ENCODE measurements around the gene RITA1.

The RITA1 gene

DNA sequence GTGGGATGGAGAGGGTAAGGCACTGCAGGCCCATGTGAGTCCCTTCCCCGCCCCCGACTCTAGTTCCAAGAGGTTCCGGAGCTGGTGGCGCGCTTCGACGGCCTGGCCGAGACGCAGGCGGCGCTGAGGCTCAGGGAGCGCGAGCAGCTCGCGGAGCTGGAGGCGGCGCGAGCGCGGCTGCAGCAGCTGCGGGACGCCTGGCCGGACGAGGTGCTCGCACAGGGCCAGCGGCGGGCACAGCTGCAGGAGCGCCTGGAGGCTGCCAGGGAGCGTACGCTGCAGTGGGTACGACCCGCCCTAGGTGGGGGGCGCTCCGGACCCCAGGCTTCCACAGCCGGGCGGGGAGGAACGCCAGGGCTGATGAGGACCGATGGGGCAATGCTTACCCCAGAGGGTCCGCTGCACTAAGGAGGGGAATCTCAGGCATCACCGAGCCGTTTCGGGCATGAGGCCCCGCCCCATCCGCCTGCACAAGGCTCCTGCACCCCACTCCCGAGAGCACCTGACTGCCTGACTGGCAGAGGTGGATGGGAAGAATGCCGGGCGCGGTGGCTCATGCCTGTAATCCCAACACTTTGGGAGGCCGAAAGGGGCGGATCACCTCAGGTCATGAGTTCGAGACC lies 31.1 kb upstream of the RITA1 start:
- peak; percentile 35 for DNase-seq (ENCODE audit: low read depth)

DNA sequence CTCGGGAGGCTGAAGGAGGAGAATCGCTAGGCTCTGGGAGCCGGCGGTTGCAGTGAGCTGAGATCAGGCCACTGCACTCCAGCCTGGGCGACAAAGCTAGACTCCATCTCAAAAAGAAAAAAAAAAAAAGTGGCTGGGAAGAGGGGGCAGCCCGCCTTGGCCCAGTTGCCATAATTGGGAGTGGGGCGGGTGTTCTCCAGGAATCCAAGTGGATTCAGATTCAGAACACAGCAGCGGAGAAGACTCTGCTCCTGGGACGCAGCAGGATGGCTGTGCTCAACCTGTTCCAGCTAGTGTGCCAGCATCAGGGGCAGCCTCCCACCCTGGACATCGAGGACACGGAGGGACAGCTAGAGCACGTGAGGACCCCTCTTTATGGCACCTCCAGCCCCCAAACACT lies 30.5 kb upstream of the RITA1 start:
- DNase-seq (ENCODE audit: low read depth): no peak

DNA sequence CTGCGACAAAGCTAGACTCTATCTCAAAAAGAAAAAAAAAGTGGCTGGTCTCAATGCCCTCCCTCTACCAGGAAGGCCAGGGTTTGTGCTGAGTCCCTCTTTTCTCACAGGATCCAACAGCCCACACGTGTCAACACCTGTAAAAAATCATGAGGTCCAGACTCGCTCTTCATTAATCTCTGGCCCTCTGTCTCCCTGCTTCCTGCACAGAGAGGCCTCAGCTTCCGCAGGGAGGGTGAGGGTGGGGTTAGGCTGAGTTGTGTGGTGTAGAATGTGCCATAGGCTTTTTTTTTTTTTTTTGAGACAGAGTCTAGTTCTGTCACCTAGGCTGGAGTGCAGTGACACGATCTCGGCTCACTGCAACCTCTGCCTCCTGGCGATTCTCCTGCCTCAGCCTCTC lies 29.9 kb upstream of the RITA1 start:
- no peak for DNase-seq (ENCODE audit: low read depth)

DNA sequence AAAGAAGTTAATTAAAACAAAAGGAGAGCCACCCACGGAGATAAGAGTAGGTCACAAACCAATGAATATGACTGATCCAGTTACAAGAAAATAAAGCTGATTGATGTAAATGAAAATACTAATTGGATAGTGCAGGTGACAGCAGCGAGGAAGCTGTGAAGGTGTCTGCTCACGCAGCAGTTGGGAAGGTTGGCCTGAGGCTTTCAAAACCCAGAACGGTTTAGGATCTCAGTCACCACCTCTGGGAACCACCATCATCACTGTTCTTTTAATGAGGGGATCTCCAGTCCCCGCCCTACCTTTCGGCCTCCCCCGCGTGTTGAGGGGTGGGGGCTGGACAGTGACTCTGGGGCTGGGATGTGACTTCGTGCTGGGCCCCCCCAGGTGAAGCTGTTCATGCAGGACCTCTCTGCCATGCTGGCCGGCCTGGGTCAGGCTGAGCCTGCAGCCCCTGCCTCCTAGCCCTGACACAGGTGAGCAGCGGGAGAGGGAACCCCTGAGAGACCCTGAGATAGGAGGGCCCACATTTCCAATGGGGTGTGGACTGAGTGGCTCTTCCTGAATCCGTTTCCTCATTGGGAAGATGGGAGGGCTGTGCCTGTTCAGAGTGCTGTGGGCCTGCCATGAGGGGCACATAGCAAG lies 28.2 kb upstream of the RITA1 start:
- DNase-seq (ENCODE audit: low read depth): no peak

DNA sequence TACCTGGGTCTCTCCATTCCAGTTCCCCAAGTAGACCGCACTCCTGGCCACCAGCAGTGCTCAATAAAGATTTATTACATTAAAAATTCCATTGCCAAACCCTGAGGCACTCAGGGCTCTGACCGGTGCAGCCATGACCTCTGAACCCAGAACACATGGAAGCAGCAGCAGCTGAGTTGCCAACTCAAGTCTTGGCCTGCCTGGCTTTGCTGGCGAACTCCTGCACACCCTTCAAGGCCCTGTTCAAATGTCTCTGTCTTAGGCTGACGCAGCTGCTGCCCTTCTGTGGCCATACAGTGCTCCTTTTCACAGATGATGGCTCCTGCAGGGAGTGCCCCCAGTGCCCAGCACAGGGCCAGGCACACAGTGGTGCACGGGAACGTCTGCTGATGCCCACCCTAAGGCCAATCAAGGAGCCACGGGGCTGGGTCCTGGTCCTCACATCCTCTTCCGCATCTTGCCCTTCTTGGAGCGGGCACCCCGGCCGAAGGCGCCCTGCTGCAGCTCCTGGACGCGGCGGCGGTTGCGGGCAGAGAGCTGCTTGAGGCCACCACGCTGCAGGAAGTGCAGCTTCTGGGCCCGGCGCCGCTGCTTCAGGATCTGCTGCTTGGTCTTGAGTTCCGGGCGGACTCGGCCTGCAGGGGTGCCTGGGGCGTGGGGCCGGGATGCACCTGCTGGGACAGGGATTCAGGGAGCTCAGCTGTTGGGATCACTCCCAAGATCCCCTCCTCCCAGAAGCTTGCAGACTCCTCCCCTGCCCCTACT lies 26.9 kb upstream of the RITA1 start:
- no peak for DNase-seq (ENCODE audit: low read depth)

DNA sequence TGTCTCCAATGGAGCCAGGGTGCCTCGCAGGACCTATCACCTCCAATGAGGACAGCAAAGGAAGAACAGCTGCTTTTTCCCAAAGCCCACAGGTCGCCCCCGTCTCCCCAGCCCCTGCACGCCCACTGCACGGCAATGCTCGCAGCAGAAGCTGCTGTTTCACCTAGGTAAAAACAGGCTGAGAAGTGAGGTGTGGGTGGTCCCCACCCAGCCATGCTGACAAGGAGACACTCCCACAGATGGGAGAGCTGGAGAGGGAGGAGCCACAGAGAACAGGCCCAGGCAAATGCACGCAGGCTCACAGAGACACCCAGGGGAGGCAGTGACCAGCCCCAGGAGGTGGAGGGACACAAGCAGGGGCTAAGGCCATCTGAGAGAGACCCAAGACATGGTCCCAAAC lies 25.6 kb upstream of the RITA1 start:
- no peak for DNase-seq (ENCODE audit: low read depth)

DNA sequence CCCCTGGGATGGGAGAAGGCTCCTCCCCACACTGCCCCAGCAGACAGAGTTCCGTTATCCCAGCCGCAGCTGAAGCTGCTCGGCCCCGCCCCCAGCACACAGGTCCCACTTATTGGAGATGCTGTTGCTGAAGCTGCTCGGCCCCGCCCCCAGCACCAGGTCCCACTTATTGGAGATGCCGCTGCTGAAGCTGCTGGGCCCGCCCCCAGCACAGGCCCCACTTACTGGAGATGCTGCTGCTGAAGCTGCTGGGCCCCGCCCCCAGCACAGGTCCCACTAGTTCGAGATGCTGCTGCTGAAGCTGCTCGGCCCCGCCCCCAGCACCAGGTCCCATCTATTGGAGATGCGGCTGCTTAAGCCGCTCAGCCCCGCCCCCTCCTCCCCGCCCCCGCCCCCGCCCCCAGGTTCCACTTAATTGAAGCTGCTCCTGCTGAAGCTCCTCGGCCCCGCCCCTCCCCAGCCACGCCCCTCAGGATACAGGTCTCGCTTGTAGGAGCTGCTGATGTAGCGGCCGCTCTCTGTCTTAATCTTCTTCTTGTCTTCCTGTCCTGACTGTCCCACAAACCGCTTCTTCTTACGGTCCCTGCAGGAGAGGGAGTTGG lies 24.0 kb upstream of the RITA1 start:
- DNase-seq (ENCODE audit: low read depth): peak; percentile 44

DNA sequence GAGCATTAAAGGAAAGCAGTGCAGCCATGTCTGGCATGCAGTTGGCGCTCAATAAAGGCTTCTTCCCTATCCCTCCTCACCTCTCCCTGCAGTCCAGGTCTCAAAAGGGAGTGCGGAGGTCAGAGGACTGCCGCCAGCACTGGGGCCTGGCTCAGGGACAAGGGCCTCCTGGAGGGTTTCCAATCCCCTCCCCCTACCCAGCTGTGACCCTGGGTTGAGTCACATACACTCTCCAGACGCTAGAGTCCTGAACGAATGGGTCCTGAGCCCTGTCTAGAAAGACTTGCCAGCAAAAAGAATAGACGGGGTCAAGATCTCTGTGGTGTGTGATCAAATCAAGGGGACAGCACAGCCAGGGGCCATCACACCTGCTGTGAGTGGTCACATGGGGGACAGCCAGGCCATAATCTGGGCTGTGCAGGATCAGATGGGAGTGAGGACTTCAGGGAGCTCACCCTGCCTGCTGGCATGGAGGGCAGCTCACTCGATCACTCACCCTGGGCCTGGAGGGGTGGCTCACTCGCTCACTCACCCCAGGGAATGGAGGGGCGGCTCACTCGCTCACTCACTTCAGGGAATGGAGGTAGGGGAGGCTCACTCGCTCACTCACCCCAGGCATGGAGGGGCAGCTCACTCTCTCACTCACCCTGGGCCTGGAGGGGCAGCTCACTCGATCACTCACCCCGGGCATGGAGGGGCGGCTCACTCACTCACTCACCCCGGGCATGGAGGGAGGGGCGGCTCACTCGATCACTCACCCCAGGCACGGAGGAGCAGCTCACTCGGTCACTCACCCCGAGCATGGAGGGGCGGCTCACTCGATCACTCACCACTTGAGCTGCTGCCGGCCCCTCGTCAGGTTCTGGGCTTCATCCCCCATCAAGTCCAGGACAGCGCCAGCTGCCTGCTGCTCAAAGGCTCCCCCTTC lies 23.2 kb upstream of the RITA1 start:
- DNase-seq (ENCODE audit: low read depth): peak; percentile 54

DNA sequence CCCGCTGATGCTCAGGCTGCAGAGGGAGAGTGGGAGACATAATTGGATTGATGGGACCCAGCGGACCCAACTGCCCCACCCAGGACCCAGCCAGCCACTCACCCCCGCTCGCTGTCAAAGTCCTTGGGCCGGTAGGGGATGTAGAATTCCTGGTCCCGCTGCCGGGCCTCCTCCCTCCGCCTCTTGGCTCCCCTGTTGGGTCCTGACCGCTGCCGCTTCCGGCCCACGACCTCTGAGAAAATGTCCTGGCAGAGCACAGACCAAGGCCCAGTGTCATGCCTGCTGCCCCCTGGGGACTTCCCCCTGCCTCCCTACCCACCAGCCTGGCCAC lies 22.5 kb upstream of the RITA1 start:
- no peak for DNase-seq (ENCODE audit: low read depth)

DNA sequence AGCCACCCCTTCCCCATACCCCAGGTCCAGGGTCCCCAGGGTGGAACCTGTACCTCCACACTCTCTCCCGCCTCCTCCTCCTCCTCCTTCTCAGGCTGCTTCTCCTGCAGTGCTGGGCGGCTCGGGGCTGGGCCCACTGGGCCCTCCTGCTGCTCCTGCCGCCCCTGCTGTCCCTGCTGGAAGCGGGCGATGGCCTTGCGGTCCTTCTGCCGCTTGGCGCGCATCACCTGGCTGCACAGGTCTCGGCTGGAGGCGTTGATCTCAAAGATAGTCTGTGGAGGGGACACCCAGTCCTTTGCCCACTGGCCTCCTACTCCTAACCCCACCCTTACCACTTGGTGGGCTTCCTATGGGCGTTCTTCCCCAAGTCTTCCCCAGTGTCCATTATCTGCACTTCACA lies 21.5 kb upstream of the RITA1 start:
- no peak for DNase-seq (ENCODE audit: low read depth)

DNA sequence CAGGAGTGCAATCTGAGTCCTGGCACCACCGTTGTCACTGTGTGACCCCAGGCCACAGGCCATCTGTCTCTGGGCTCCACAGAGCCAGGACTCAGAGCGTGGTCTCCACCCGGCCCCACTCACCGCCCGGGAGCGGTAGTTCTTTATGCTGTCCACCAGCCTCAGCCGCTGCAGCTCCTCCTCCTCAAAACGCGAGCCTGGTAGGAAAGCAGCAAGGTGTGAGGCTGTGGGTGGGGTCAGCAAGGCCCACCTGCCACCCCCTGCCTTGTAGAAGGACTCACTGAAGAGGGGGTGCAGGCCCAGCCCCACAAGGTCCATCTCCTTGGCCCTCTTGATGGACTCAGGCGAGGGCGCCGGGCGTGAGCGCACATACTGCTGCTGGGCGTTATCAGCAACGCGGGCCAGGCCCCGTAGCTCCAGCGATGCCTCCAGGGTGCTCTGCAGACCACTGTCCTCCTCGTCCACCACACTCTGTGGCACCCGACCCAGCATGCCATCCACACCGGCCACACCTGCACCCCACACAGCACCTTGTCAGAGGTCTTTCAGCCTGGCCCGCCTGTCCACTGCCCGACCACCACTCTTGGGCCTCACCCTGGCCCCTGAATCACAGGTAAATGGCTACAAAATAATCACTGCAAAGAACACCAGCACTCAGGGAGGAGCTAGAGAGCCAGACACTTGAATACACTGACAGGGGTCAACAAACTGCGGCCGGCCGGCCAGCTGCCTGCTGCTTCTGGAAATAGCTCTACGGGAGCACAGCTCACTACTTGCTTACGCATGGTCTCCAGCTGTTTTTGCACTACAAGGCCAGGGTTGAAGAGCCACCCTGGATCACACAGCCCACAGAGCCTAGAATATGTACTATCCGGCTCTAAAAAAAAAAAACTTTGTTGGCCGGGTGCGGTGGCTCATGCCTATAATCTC lies 19.7 kb upstream of the RITA1 start:
- DNase-seq (ENCODE audit: low read depth): no peak

DNA sequence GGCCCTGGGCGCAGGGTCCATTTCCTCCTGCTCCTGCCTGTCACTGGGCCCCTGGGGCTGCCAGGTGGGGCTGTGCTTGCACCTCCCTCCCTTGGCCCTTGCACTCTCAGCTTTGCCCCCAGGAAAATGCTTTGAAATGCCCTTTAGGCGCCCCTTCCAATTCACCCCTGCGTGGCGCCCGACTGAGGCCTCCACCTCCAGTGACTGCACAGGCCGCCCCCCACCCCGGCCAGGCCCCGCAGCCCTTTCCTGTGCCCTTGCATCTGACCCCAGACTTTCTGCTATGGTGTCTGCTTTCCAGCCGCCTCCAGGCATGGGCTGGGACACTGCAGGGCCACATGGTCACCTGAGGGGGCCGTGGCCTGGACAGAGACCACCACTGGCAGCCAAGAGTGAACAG lies 17.7 kb upstream of the RITA1 start:
- no peak for DNase-seq (ENCODE audit: low read depth)

DNA sequence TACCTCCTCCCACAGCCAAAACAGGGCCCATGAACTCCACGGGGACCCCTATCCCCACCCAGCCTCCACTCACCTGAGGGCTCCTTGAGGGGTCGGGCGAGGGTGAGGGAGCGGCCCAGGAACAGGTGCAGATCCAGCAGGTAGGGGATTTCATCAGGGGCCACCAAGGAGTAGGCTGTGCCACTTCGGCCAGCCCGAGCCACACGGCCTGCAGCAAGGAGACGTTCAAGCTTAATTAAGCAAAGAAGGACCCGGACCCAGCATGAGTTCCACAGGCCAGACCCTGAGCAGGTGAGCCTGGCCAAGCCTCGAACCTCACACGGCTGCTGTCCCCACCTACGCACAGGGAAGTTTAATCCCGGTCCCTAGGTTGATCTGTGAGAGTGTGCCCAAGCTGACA lies 15.8 kb upstream of the RITA1 start:
- DNase-seq (ENCODE audit: low read depth): no peak

DNA sequence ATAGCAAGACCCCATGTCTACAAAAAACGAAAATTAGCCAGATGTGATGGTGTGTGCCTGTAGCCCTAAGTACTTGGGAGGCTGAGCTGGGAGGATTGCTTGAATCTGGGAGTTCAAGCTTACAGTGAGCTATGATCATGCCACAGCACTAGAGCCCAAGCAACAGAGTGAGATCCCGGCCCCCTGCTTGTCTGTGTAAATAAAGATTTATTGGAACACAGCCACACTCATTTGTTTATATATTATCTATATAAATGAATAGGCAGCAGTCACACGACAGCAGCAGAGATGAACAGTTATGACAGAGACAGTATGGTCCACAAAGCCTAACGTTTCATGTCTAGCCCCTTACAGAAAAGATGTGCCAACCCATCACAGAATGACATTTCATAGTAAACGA lies 15.1 kb upstream of the RITA1 start:
- no peak for DNase-seq (ENCODE audit: low read depth)

DNA sequence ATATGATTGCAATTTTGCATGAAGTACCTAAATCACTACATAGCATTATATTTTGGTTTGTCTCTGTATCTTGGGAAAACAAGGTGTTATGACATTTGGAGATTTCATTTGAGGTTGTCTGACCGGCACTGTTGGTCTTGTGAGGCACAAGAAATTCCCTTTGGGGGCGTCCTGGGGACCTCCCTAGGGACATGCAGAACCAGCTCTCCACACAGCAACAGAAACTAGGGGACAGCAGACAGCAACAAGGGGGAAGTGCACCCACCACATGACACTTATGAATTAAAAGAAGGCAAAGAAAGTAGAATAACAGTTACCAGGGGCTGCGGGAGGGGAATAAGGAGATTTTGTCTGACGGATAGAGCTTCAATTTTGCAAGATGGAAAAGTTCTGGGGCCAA lies 14.6 kb upstream of the RITA1 start:
- no peak for DNase-seq (ENCODE audit: low read depth)

DNA sequence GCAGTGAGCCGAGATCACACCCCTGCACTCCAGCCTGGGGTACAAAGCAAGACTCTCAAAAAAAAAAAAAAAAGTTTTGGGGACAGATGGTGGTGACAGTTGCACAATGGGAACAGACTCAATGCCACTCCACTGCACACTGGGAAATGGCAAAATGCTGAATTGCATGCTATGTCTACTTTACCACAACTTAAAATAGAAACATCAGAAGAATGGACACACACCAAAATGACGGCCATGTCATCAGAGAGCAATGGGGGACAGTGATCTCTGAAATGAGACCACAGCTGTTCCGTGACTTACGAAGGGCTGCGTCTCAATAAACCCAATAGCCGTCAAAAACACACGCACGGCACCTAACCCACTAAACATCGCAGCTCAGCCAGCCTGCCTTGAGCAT lies 14.0 kb upstream of the RITA1 start:
- no peak for DNase-seq (ENCODE audit: low read depth)

DNA sequence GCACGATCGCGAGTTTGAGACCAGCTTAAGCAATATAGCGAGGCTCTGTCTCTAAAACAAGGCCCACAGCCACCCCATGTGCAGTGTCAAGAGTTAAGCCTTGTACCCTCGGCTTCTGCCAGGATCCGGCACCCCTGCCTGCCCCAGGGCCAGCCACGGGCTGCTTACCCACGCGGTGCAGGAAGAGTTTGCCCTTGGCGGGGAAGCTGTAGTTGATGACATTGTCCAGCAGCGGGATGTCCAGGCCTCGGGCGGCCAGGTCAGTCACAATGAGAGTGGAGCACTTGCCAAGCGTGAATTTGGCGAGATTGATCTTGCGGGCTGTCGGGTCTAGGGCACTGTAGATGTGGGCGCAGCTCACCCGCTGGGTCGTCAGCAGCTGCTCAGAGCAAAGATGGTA lies 13.3 kb upstream of the RITA1 start:
- no peak for DNase-seq (ENCODE audit: low read depth)

DNA sequence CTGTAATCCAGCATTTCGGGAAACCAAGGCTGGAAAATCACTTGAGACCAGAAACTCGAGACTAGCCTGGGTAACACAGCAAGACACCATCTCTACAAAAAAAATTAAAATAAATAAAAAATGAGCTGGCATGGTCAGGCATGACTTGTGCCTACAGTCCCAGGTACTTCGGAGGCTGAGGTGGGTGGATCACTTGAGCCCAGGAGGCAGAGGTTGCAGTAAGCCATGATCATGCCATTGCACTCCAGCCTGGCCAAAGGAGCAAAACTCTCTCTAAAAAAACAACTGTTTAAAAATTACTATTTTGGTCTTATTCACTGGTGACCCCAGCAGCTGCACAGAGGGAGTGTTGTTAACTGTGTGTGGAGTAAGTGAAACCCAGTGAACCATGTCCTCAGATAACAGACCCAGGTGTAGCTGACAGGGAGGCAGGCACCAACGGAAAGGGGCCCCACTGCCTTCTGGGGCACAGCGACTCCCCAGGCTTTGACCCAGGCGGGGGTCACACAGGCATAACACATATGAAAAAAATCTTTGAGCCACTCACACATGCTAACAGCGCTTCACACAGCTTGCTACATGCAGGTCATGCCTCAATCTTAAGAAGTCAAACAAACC lies 12.3 kb upstream of the RITA1 start:
- no peak for DNase-seq (ENCODE audit: low read depth)

DNA sequence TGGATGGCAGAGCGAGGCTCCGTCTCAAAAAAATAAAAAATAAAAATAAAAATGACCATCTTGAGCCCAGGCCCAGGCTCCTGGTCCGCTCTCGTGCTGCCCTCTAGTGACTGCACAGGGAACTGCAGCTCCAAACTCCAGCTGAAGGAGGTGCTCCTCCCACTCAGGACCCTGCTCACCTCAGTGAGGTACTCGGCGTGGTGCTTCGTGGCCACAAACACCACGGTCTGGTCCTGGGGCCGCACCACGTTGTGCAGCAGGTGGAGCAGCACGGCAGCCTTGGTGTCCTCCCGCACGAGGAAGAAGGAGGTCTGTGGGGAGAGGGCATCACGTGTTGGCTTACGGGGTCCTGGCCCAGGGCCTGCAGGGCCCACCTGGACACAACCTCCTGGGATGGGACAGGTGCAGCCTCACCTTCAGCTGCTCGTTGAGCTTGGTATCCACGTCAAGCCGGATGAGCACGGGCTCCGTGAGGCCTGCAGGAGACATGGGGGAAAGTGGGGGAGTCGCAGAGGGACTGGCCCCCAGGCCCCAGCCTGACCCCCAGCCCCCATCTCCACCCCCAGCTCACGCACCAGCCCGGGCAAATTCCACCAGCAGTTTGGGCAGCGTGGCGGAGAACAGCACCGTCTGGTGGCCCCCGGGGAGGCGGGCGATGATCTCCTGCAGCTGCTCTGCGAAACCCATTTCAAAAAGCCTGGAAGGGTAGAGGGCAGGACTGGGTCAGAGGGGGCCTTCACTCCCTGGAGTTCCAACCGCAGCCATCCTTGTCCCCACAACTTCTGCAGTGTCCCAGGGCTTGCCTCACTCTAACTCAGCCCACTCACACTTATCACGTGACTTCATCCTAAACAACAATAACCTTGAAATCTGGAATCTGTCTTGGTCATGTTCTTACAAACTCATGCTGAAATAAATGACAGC lies 10.8 kb upstream of the RITA1 start:
- peak; percentile 49 for DNase-seq (ENCODE audit: low read depth)

DNA sequence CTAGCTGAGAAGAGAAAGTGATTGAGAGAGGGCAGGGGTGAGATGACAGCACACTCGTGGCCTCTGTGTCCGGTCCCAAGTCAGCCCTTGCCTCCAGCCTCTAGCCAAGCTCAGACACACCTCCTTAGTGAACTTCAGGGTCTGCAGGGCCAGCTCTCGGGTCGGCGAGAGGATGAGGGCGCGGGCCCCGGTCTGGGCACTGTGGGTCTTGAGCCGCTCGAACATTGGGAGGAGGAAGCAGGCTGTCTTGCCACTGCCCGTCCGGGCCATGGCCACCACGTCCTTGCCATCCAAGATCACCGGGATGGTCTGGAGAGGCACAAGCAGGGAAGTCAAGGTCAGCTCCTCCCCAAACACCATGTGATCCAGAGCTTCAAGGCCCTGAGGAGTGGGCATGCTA lies 6.5 kb upstream of the RITA1 start:
- DNase-seq (ENCODE audit: low read depth): no peak
